Endothelial cell of umbilical vein (primary cell): ENCODE data around the gene ATP8B2. TPM values are rescaled to one million over a fixed set of nuclear protein-coding genes. Genes with fewer than 3 reads are reported as not detected.
"Not testable (repeated sequence)": the region's sequence is repeated elsewhere in the genome, so short reads cannot be mapped to it uniquely, and the experiment has no call there.

Experiments used
- BruUV-seq: library from RNA; stranded (reverse); fragments of 400-500 nt; replicated peaks from 2 replicates; lab custom pipeline; 2021; lab: Mats Ljungman, UMichigan
- CTCF ChIA-PET: fragments of 300-600, 350-600 bp; sonication (Branson Sonifier 250); formaldehyde crosslinking; loops from one replicate; lab custom pipeline; 2021; ENCODE audit warnings: antibody characterized with exemption, inconsistent platforms; lab: Charles Lee
- POLR2A ChIA-PET: fragments of 300-600, 350-600 bp; sonication (Branson Sonifier 250); formaldehyde crosslinking; loops from one replicate; lab custom pipeline; 2021; ENCODE audit warnings: antibody characterized with exemption, inconsistent platforms; lab: Charles Lee
- DNase-seq: peaks from one replicate; pipeline ENCODE4 v3.0.0-alpha.2; 2011; ENCODE audit warnings: low read depth, low spot score
- FAIRE-seq: peaks from 2 replicates; lab custom pipeline; 2011; peaks lifted over from hg19 to GRCh38; lab: Jason Lieb, UNC
- H2AFZ ChIP-seq: 2 replicates; pipeline ENCODE4 v1.6.0; 2012; ENCODE audit warnings: low read depth, low read length, control low read depth, inconsistent platforms
- H3K27ac ChIP-seq: 2 replicates; pipeline ENCODE4 v1.5.1; 2011; ENCODE audit warnings: low read depth, mild to moderate bottlenecking, control low read depth, low read length, moderate library complexity; ENCODE audit not compliant: insufficient read depth
- H3K27me3 ChIP-seq, 2 experiments: 2 replicates each; pipeline versions ENCODE4 v1.6.0 to v1.6.1; 2011; ENCODE audit warnings: low read length in 2 of 2, mixed read lengths in 1 of 2; ENCODE audit not compliant: control insufficient read depth in 2 of 2, insufficient read depth in 2 of 2
- H3K36me3 ChIP-seq, 2 experiments: 2 replicates in 1 of 2; 3 replicates in 1 of 2; pipeline ENCODE4 v1.5.1; 2011; ENCODE audit warnings: low read length in 2 of 2, mild to moderate bottlenecking in 1 of 2, moderate library complexity in 1 of 2; ENCODE audit not compliant: control insufficient read depth in 2 of 2, insufficient read depth in 2 of 2; ENCODE audit errors: extremely low read depth in 1 of 2
- H3K4me1 ChIP-seq: 3 replicates; pipeline ENCODE4 v1.5.1; 2011; ENCODE audit warnings: mild to moderate bottlenecking, low read length; ENCODE audit not compliant: control insufficient read depth, insufficient read depth; ENCODE audit errors: extremely low read depth
- H3K4me2 ChIP-seq: 2 replicates; pipeline ENCODE4 v1.6.1; 2011; ENCODE audit warnings: low read length, control low read depth, mixed read lengths; ENCODE audit not compliant: insufficient read depth
- H3K4me3 ChIP-seq, 3 experiments: fragments of 200-600 bp in 1 of 3; sonication (generic), shearing (Covaris generic) in 1 of 3; replicated peaks in 1 of 3; 2 replicates each; pipeline ENCODE4 v1.5.1; 2011 to 2016; ENCODE audit warnings: control low read depth in 3 of 3, low read length in 3 of 3, mild to moderate bottlenecking in 2 of 3, inconsistent platforms in 1 of 3, low read depth in 1 of 3, moderate library complexity in 1 of 3; ENCODE audit not compliant: insufficient read depth in 1 of 3
- H3K79me2 ChIP-seq: 2 replicates; pipeline ENCODE4 v1.6.0; 2012; ENCODE audit warnings: low read length, inconsistent platforms; ENCODE audit not compliant: control insufficient read depth, insufficient read depth
- H3K9ac ChIP-seq: replicated peaks from 2 replicates; pipeline ENCODE3; 2011; ENCODE audit warnings: low read length, control low read depth; ENCODE audit not compliant: insufficient read depth; ENCODE audit errors: extremely low read depth
- H3K9me1 ChIP-seq: replicated peaks from 3 replicates; pipeline ENCODE4 v1.6.0; 2011; ENCODE audit warnings: mild to moderate bottlenecking, low read length; ENCODE audit not compliant: control insufficient read depth, insufficient read depth; ENCODE audit errors: extremely low read depth
- H3K9me3 ChIP-seq: replicated peaks from 2 replicates; pipeline ENCODE4 v1.5.1; 2012; ENCODE audit warnings: low read length, inconsistent platforms; ENCODE audit not compliant: control insufficient read depth, insufficient read depth
- H4K20me1 ChIP-seq: replicated peaks from 2 replicates; pipeline ENCODE3; 2011; ENCODE audit warnings: mild to moderate bottlenecking, low read length; ENCODE audit not compliant: control insufficient read depth, insufficient read depth; ENCODE audit errors: extremely low read depth
- CTCF ChIP-seq, 2 donors: IDR thresholded peaks; 1 replicate in 1 of 2; 2 replicates in 1 of 2; pipeline ENCODE4 v1.5.1; 2011; ENCODE audit warnings: low read length in 2 of 2, mild to moderate bottlenecking in 2 of 2, moderate library complexity in 2 of 2, control low read depth in 1 of 2, inconsistent platforms in 1 of 2, low read depth in 1 of 2; ENCODE audit not compliant: insufficient read depth in 1 of 2; ENCODE audit errors: extremely low read depth in 1 of 2
- EZH2 ChIP-seq: IDR thresholded peaks from 2 replicates; pipeline ENCODE4 v1.6.1; 2012; ENCODE audit warnings: borderline replicate concordance, low read depth, mild to moderate bottlenecking, moderate library complexity, low read length, inconsistent platforms; ENCODE audit not compliant: severe bottlenecking
- FOS ChIP-seq: IDR thresholded peaks from 2 replicates; pipeline ENCODE4 v1.6.1; 2011; ENCODE audit warnings: mild to moderate bottlenecking, low read length, moderate library complexity, borderline replicate concordance; ENCODE audit not compliant: insufficient read depth
- GATA2 ChIP-seq: IDR thresholded peaks from 2 replicates; pipeline ENCODE4 v1.7.0; 2011; ENCODE audit warnings: low read depth, mild to moderate bottlenecking, moderate library complexity, mixed read lengths, low read length; ENCODE audit not compliant: insufficient read length, insufficient read depth
- JUN ChIP-seq: IDR thresholded peaks from 2 replicates; pipeline ENCODE4 v1.6.1; 2011; ENCODE audit warnings: borderline replicate concordance, low read depth; ENCODE audit not compliant: insufficient read length, insufficient read depth
- MAX ChIP-seq: IDR thresholded peaks from 2 replicates; pipeline ENCODE4 v1.6.1; 2011; ENCODE audit not compliant: insufficient read depth, insufficient read length
- MYC ChIP-seq: IDR thresholded peaks from one replicate; pipeline ENCODE4 v1.6.1; 2011; ENCODE audit warnings: mild to moderate bottlenecking, low read depth, low read length
- POLR2A ChIP-seq: IDR thresholded peaks from 2 replicates; pipeline ENCODE4 v1.6.1; 2012; ENCODE audit warnings: low read depth, mild to moderate bottlenecking, control low read depth, low read length
- POLR2AphosphoS5 ChIP-seq: IDR thresholded peaks from 2 replicates; pipeline ENCODE4 v1.6.1; 2012; ENCODE audit warnings: low read depth, mild to moderate bottlenecking, control low read depth, low read length, moderate library complexity; ENCODE audit not compliant: insufficient read depth
- dilution Hi-C: fragments of 300-500 bp; cut with MboI; formaldehyde crosslinking; loops from one replicate; pipeline ENCODE4 v1.15.0; 2019; ENCODE audit warnings: low sequenced_read_pairs; ENCODE audit not compliant: extremely low pct_ligation_motif_present
- intact Hi-C: fragments of 100-400 bp; cut with micrococcal nuclease; formaldehyde crosslinking; loops from one replicate; pipeline ENCODE4 v1.10.0; 2022
- polyA plus RNA-seq, 4 experiments: library from polyadenylated mRNA; depleted of rRNA in 3 of 4; stranded (reverse) in 3 of 4; unstranded in 1 of 4; fragments of >200 nt; gene quantifications; 2 replicates each; pipeline versions ENCODE4 v1.2.1 to v1.2.3, GENCODE V29; 2011 to 2012; ENCODE audit warnings: missing spikeins in 1 of 4
- total RNA-seq: library from RNA; stranded (reverse); gene quantifications from 2 replicates; pipeline ENCODE4 v1.2.3, GENCODE V29; 2021

The ATP8B2 gene
- total and polyA plus RNA-seq, 2 donors (not counting 3 experiments of a cell fraction or from before 2014, with no cell fraction given) = 64.7 to 72.8 TPM

- FAIRE-seq = no peak
- Histone ChIP-seq H3K9me1 (no peaks in the 10 kb centered on the region), H3K4me1 (no peaks in the 10 kb centered on the region), H3K9me3 (no peaks in the 10 kb centered on the region), H3K4me2 (no peak overlapping the region), H3K36me3 (no peaks in the 10 kb centered on the region), H3K79me2 (no peaks in the 10 kb centered on the region), H3K27me3 (peaks cover 0 to 1% of the 10 kb centered on the region in 2 experiments), H3K9ac (no peak overlapping the region), H4K20me1 (no peaks in the 10 kb centered on the region), H3K4me3 (no peak overlapping the region), H2AFZ (no peak overlapping the region), H3K27ac (no peak overlapping the region)
- intact Hi-C loops = no loop called here
- dilution Hi-C loops = no loop called here
- ChIA-PET CTCF (no interaction called here), POLR2A (no interaction called here)
- no peak for DNase-seq
- no TSS peak for BruUV-seq
- TF ChIP-seq JUN = no peak
- no peak for TF ChIP-seq MAX
- TF ChIP-seq CTCF (IDR thresholded peaks at IDR 0.05; ENCODE audit: extremely low read depth in 1 of 2, insufficient read depth in 1 of 2, low read depth in 1 of 2, low read length in 2 of 2) = no peak
- no peak for TF ChIP-seq FOS
- TF ChIP-seq POLR2AphosphoS5 = no peak
- no peak for TF ChIP-seq EZH2
- no peak for TF ChIP-seq GATA2
- no peak for TF ChIP-seq MYC
- no peak for TF ChIP-seq POLR2A
These were observed 19.2 kb upstream of the ATP8B2 start for GRCh38 chr1:154306151-154306550.

DNA sequence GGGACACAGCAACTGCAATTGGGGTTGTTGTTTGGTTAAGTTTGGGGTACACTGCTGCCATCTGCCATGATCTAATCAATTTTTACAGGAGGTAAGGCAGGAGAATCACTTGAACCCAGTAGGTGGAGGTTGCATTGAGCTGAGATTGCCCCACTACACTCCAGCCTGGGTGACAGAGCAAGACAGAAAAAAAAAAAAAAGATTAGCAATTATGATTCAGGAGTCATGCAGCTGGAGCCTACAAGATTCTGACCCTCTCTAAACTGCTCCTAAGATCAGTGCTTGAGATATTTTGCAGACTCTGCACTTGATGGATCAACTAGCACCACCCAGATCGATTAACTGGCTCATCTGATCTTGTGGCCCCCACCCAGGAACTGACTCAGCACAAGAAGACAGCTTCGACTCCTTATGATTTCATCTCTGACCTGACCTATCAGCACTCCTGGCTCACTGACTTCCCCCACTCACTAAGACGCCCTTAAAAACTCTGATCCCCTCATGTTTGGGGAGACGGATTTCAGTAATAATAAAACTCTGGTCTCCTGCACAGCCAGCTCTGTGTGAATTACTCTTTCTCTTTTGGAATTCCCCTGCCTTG, 17.6 kb upstream of the ATP8B2 start:
- H3K4me2 ChIP-seq, intact Hi-C loops, BruUV-seq, H2AFZ ChIP-seq, H3K27me3 ChIP-seq, H3K27ac ChIP-seq, dilution Hi-C loops, H3K79me2 ChIP-seq, H3K4me1 ChIP-seq, H3K36me3 ChIP-seq, H3K9me3 ChIP-seq, FAIRE-seq, CTCF ChIA-PET, H4K20me1 ChIP-seq, POLR2A ChIA-PET, H3K4me3 ChIP-seq, DNase-seq, H3K9me1 ChIP-seq, H3K9ac ChIP-seq: not testable (repeated sequence)

DNA sequence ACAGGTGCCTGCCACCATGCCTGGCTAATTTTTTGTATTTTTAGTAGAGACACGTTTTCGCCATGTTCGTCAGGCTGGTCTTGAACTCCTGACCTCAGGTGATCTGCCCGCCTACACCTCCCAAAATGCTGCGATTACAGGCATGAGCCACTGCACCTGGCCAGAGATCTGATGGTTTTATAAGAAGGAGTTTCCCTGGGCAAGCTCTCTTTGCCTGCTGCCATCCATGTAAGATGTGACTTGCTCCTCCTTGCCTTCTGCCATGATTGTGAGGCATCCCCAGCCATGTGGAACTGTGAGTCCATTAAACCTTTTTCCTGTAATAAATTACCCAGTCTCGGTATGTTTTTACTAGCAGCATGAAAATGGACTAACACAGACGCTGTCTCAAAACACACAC, 16.2 kb upstream of the ATP8B2 start:
- H3K36me3 ChIP-seq, H2AFZ ChIP-seq, POLR2A ChIA-PET, H3K4me3 ChIP-seq, DNase-seq, BruUV-seq, H3K9me1 ChIP-seq, dilution Hi-C loops, H3K4me2 ChIP-seq, H3K9me3 ChIP-seq, intact Hi-C loops, H3K79me2 ChIP-seq, FAIRE-seq, CTCF ChIA-PET, H3K27ac ChIP-seq, H3K4me1 ChIP-seq, H3K27me3 ChIP-seq, H4K20me1 ChIP-seq, H3K9ac ChIP-seq: not testable (repeated sequence)
